Transverse colon (tissue), 3 donors: ENCODE results near the gene PDLIM3.

Experiments used
- POLR2A ChIP-seq: fragments of 450-650 bp; IDR thresholded peaks from one replicate; pipeline ENCODE4 v1.6.1; 2016; ENCODE audit warnings: antibody characterized with exemption, mild to moderate bottlenecking, moderate library complexity
- TF ChIP-seq, protein P1 (sequence below), 5 experiments: fragments of 200-600 bp in 3 of 5; fragments of 450-650 bp in 2 of 5; sonication (generic) in 3 of 5; IDR thresholded peaks; 1 replicate in 2 of 5; 2 replicates in 3 of 5; pipeline ENCODE4 v1.5.1; 2016 to 2017; ENCODE audit warnings: antibody characterized with exemption in 5 of 5, inconsistent platforms in 3 of 5, mild to moderate bottlenecking in 2 of 5, moderate library complexity in 1 of 5

DNA sequence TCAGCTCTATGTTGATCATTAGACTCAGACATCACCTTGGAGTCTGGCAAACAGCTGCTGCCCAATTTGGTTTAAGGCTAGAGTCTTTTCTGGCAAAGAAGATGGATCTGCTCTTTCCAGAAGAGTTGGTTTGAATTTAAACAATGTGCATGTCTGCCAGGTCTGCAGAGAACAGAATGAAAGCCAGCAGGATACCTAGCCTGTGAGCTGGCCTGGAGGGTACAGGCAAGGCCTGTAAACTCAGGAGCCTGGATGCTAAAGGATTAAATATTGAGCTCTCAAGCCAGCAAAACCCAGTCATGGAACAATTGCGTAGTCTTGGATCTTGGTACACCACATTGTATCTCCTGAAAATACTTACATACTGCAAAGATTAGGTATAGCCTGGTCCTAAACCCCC lies 15.6 kb upstream of the PDLIM3 start:
- TF ChIP-seq, protein P1, sequence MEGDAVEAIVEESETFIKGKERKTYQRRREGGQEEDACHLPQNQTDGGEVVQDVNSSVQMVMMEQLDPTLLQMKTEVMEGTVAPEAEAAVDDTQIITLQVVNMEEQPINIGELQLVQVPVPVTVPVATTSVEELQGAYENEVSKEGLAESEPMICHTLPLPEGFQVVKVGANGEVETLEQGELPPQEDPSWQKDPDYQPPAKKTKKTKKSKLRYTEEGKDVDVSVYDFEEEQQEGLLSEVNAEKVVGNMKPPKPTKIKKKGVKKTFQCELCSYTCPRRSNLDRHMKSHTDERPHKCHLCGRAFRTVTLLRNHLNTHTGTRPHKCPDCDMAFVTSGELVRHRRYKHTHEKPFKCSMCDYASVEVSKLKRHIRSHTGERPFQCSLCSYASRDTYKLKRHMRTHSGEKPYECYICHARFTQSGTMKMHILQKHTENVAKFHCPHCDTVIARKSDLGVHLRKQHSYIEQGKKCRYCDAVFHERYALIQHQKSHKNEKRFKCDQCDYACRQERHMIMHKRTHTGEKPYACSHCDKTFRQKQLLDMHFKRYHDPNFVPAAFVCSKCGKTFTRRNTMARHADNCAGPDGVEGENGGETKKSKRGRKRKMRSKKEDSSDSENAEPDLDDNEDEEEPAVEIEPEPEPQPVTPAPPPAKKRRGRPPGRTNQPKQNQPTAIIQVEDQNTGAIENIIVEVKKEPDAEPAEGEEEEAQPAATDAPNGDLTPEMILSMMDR (IDR thresholded peaks at IDR 0.05) = no peak
- no peak for TF ChIP-seq POLR2A
